H9 (cell line): ENCODE data around the gene ARFGEF3. TPM values are rescaled to one million over a fixed set of nuclear protein-coding genes. Genes with fewer than 3 reads are reported as not detected.

Experiments used
- DNase-seq: peaks from one replicate; pipeline ENCODE4 v3.0.0-alpha.2; 2017
- H2AFZ ChIP-seq: one replicate; pipeline ENCODE4 v1.6.1; 2013; ENCODE audit warnings: mild to moderate bottlenecking, low read length, control low read depth, moderate library complexity
- H2AK5ac ChIP-seq: 2 replicates; pipeline ENCODE4 v1.6.1; 2013; ENCODE audit warnings: low read length, control low read depth, mixed read lengths; ENCODE audit not compliant: insufficient read length
- H2BK120ac ChIP-seq: one replicate; pipeline ENCODE4 v1.6.1; 2013; ENCODE audit warnings: low read depth, mild to moderate bottlenecking, low read length, control low read depth, inconsistent platforms; ENCODE audit not compliant: poor library complexity, severe bottlenecking
- H2BK12ac ChIP-seq: 2 replicates; pipeline ENCODE4 v1.6.1; 2013; ENCODE audit warnings: low read length, control low read depth, mixed read lengths, low read depth; ENCODE audit not compliant: insufficient read length
- H2BK15ac ChIP-seq: 2 replicates; pipeline ENCODE4 v1.6.1; 2013; ENCODE audit warnings: low read depth, low read length, control low read depth
- H2BK20ac ChIP-seq: one replicate; pipeline ENCODE4 v1.6.1; 2013; ENCODE audit warnings: low read depth, mild to moderate bottlenecking, low read length, control low read depth, inconsistent platforms; ENCODE audit not compliant: poor library complexity, severe bottlenecking
- H2BK5ac ChIP-seq: 2 replicates; pipeline ENCODE4 v1.6.1; 2013; ENCODE audit warnings: low read length, control low read depth, mixed read lengths; ENCODE audit not compliant: insufficient read length
- H3K14ac ChIP-seq: 2 replicates; pipeline ENCODE4 v1.6.1; 2013; ENCODE audit warnings: low read length, control low read depth; ENCODE audit not compliant: insufficient read depth
- H3K18ac ChIP-seq: 2 replicates; pipeline ENCODE4 v1.6.1; 2013; ENCODE audit warnings: low read depth, mild to moderate bottlenecking, mixed read lengths, low read length, control low read depth; ENCODE audit not compliant: insufficient read length
- H3K23ac ChIP-seq: 2 replicates; pipeline ENCODE4 v1.6.1; 2013; ENCODE audit warnings: low read length, control low read depth, mixed read lengths, low read depth; ENCODE audit not compliant: insufficient read length
- H3K23me2 ChIP-seq: 2 replicates; pipeline ENCODE4 v1.6.1; 2013; ENCODE audit warnings: low read depth, mild to moderate bottlenecking, mixed read lengths, low read length, control low read depth; ENCODE audit not compliant: insufficient read length, poor library complexity, severe bottlenecking
- H3K27ac ChIP-seq: 2 replicates; pipeline ENCODE4 v1.5.1; 2013; ENCODE audit warnings: low read length, control low read depth, mixed read lengths, low read depth; ENCODE audit not compliant: insufficient read length
- H3K27me3 ChIP-seq: 2 replicates; pipeline ENCODE4 v1.6.1; 2013; ENCODE audit warnings: low read length, control low read depth, inconsistent platforms; ENCODE audit not compliant: insufficient read depth
- H3K4ac ChIP-seq: 2 replicates; pipeline ENCODE4 v1.6.1; 2013; ENCODE audit warnings: low read depth, mild to moderate bottlenecking, control low read depth, inconsistent platforms, low read length, moderate library complexity
- H3K4me1 ChIP-seq: 2 replicates; pipeline ENCODE4 v1.6.1; 2013; ENCODE audit warnings: low read length, control low read depth, inconsistent platforms; ENCODE audit not compliant: insufficient read depth
- H3K4me2 ChIP-seq: 2 replicates; pipeline ENCODE4 v1.6.1; 2013; ENCODE audit warnings: low read length, control low read depth, mixed read lengths; ENCODE audit not compliant: insufficient read length, insufficient read depth
- H3K56ac ChIP-seq: 2 replicates; pipeline ENCODE4 v1.6.1; 2013; ENCODE audit warnings: low read depth, mild to moderate bottlenecking, mixed read lengths, low read length, control low read depth; ENCODE audit not compliant: insufficient read length
- H3K79me1 ChIP-seq: 2 replicates; pipeline ENCODE4 v1.6.1; 2013; ENCODE audit warnings: low read depth, mild to moderate bottlenecking, moderate library complexity, low read length, control low read depth, inconsistent platforms; ENCODE audit not compliant: insufficient read depth, poor library complexity, severe bottlenecking
- H3K79me2 ChIP-seq: 2 replicates; pipeline ENCODE4 v1.6.1; 2013; ENCODE audit warnings: low read length, control low read depth, inconsistent platforms; ENCODE audit not compliant: insufficient read depth
- H3K9ac ChIP-seq: 2 replicates; pipeline ENCODE4 v1.6.1; 2013; ENCODE audit warnings: low read length, control low read depth, mixed read lengths; ENCODE audit not compliant: insufficient read length; ENCODE audit errors: extremely low read depth
- H3K9me3 ChIP-seq: one replicate; pipeline ENCODE4 v1.6.1; 2013; ENCODE audit warnings: low read depth, low read length, inconsistent platforms; ENCODE audit not compliant: control insufficient read depth
- H3T11ph ChIP-seq: one replicate; pipeline ENCODE4 v1.6.1; 2013; ENCODE audit warnings: mild to moderate bottlenecking, low read length, control low read depth, inconsistent platforms
- H4K20me1 ChIP-seq: one replicate; pipeline ENCODE4 v1.6.1; 2013; ENCODE audit not compliant: control insufficient read depth, insufficient read length, insufficient read depth
- H4K5ac ChIP-seq: 2 replicates; pipeline ENCODE4 v1.6.1; 2013; ENCODE audit warnings: low read depth, mild to moderate bottlenecking, mixed read lengths, low read length, control low read depth; ENCODE audit not compliant: insufficient read length
- H4K8ac ChIP-seq: replicated peaks from 2 replicates; pipeline ENCODE4 v1.6.1; 2013; ENCODE audit warnings: low read length, control low read depth, mixed read lengths, low read depth; ENCODE audit not compliant: insufficient read length
- H4K91ac ChIP-seq: 2 replicates; pipeline ENCODE4 v1.6.1; 2013; ENCODE audit warnings: low read depth, mild to moderate bottlenecking, moderate library complexity, mixed read lengths, low read length, control low read depth; ENCODE audit not compliant: insufficient read length
- H3K27ac Mint-ChIP-seq, 3 experiments: 2 replicates in 2 of 3; 3 replicates in 1 of 3; pipeline ENCODE4 v1.8.0; 2020 to 2021; ENCODE audit warnings: mixed read lengths in 3 of 3, mild to moderate bottlenecking in 1 of 3, moderate library complexity in 1 of 3
- H3K27me3 Mint-ChIP-seq: 2 replicates; pipeline ENCODE4 v1.8.0; 2021; ENCODE audit warnings: low read depth, mild to moderate bottlenecking, moderate library complexity, mixed read lengths
- H3K36me3 Mint-ChIP-seq, 3 experiments: 2 replicates in 2 of 3; 3 replicates in 1 of 3; pipeline ENCODE4 v1.8.0; 2020 to 2021; ENCODE audit warnings: low read depth in 3 of 3, mixed read lengths in 3 of 3; ENCODE audit not compliant: insufficient read depth in 1 of 3
- H3K4me1 Mint-ChIP-seq, 2 experiments: 2 replicates each; pipeline ENCODE4 v1.8.0; 2020; ENCODE audit warnings: mixed read lengths in 2 of 2
- H3K4me3 Mint-ChIP-seq, 2 experiments: 2 replicates in 1 of 2; 3 replicates in 1 of 2; pipeline ENCODE4 v1.8.0; 2020 to 2021; ENCODE audit warnings: mild to moderate bottlenecking in 2 of 2, mixed read lengths in 2 of 2, moderate library complexity in 1 of 2
- H3K9me3 Mint-ChIP-seq, 2 experiments: 2 replicates in 1 of 2; 3 replicates in 1 of 2; pipeline ENCODE4 v1.8.0; 2020; ENCODE audit warnings: mild to moderate bottlenecking in 2 of 2, mixed read lengths in 2 of 2, moderate library complexity in 1 of 2
- CTCF ChIP-seq: fragments of 200-600 bp; sonication (generic); conservative IDR thresholded peaks from 3 replicates; pipeline ENCODE4 v1.8.0; 2021; ENCODE audit warnings: antibody characterized with exemption, mild to moderate bottlenecking
- WGBS: extraction: QIAGEN DNeasy Blood & Tissue Kit; methylation state at CpG from one replicate; pipeline ENCODE4 v1.1.7; 2013; ENCODE audit warnings: missing lambda C conversion rate, low lambda C conversion rate, mixed read lengths; ENCODE audit not compliant: insufficient read length; ENCODE audit errors: extremely low coverage; 5-methylcytosine and 5-hydroxymethylcytosine counted together
- total RNA-seq: library from RNA; stranded (reverse); gene quantifications from 2 replicates; pipeline ENCODE4 v1.2.1, GENCODE V29; 2021

ARFGEF3 gene
- total RNA-seq, 1 experiment from 2014 or later, result 13.7 TPM

- no peak for TF ChIP-seq CTCF
- Histone ChIP-seq H3K79me1 (no peaks in the 10 kb centered on the region), H3K18ac (no peak overlapping the region), H3K4ac (no peak overlapping the region), H2BK20ac (no peak overlapping the region), H4K20me1 (no peaks in the 10 kb centered on the region), H3K79me2 (no peaks in the 10 kb centered on the region), H3K14ac (no peak overlapping the region), H4K91ac (no peak overlapping the region), H3K9me3 (no peaks in the 10 kb centered on the region), H3K27me3 (no peaks in the 10 kb centered on the region), H2BK15ac (no peak overlapping the region), H2BK5ac (no peak overlapping the region), H3K23ac (no peak overlapping the region), H3K23me2 (no peaks in the 10 kb centered on the region), H3K4me1 (peaks cover 5% of the 10 kb centered on the region; the same call in 1 of the 2 replicates), H3K9ac (no peak overlapping the region), H3K4me2 (no peak overlapping the region), H2AFZ (no peak overlapping the region), H2AK5ac (no peak overlapping the region), H4K5ac (no peak overlapping the region), H3T11ph (no peak overlapping the region), H4K8ac (no peak overlapping the region), H2BK120ac (no peak overlapping the region), H3K56ac (no peak overlapping the region), H3K27ac (no peak overlapping the region), H2BK12ac (no peak overlapping the region)
- no peak for DNase-seq
- no peak overlapping the region for H3K27ac Mint-ChIP-seq
- H3K9me3 Mint-ChIP-seq, result peaks cover 12 to 14% of the 10 kb centered on the region in 2 experiments; a peak in 4 of 5 replicates
- H3K36me3 Mint-ChIP-seq, result peaks cover 9 to 17% (median 15%) of the 10 kb centered on the region in 3 experiments
- H3K4me1 Mint-ChIP-seq, result peaks cover 19 to 21% of the 10 kb centered on the region in 2 experiments
- no CpG with 5 or more reads among the region's 4 CpGs for WGBS
- no peaks in the 10 kb centered on the region for H3K27me3 Mint-ChIP-seq
- no peak overlapping the region for H3K4me3 Mint-ChIP-seq
Observed at GRCh38 chr6:138201836-138202235, 40.1 kb downstream of the ARFGEF3 start.
